Neural progenitor cell (in vitro differentiated cells): ENCODE measurements around the gene ATE1.

Source experiments
- CTCF ChIP-seq: fragments of 200-600 bp; sonication (generic); IDR thresholded peaks from 2 replicates; pipeline ENCODE4 v1.5.1; 2017; ENCODE audit warnings: antibody characterized with exemption, mild to moderate bottlenecking
- EZH2 ChIP-seq: fragments of 200-600 bp; sonication (generic); IDR thresholded peaks from 2 replicates; pipeline ENCODE4 v1.6.1; 2017; ENCODE audit warnings: antibody characterized with exemption, mild to moderate bottlenecking, moderate library complexity

GRCh38 chr10:121694966-121695643 lies 232.7 kb downstream of the ATE1 start:
- no peak for TF ChIP-seq CTCF
- TF ChIP-seq EZH2, result no peak
